Esophagus squamous epithelium (tissue), 5 donors: ENCODE measurements around the gene PAIP1. TPM values are rescaled to one million over a fixed set of nuclear protein-coding genes. Genes with fewer than 3 reads are reported as not detected.

ENCODE experiments used
- DNase-seq: peaks from one replicate; lab custom pipeline; 2025; lab: John Stamatoyannopoulos, UW
- H3K27ac ChIP-seq, 4 donors: fragments of 200-600 bp; sonication (generic); one replicate each; pipeline ENCODE4 v1.5.1; 2016 to 2019; ENCODE audit warnings: mild to moderate bottlenecking in 1 of 4
- H3K27me3 ChIP-seq, 4 donors: fragments of 200-600 bp; sonication (generic); 1 replicate in 3 of 4; 2 replicates in 1 of 4; pipeline versions ENCODE4 v1.5.1 to v1.6.0; 2017 to 2021; ENCODE audit warnings: antibody characterized with exemption in 1 of 4
- H3K36me3 ChIP-seq, 3 donors: fragments of 200-600 bp; sonication (generic); one replicate each; pipeline ENCODE4 v1.5.1; 2016 to 2019
- H3K4me1 ChIP-seq, 3 donors: fragments of 200-600 bp; sonication (generic); one replicate each; pipeline ENCODE4 v1.5.1; 2017 to 2019
- H3K4me3 ChIP-seq, 4 donors: fragments of 200-600 bp; sonication (generic); 1 replicate in 3 of 4; 2 replicates in 1 of 4; pipeline ENCODE4 v1.5.1; 2016 to 2019; ENCODE audit warnings: mild to moderate bottlenecking in 2 of 4, moderate library complexity in 1 of 4
- H3K9me3 ChIP-seq, 3 donors: fragments of 200-600 bp; sonication (generic); one replicate each; pipeline ENCODE4 v1.5.1; 2016 to 2019
- CTCF ChIP-seq, 6 experiments: fragments of 450-650 bp in 4 of 6; fragments of 200-600 bp in 2 of 6; sonication (generic) in 2 of 6; IDR thresholded peaks; one replicate each; pipeline ENCODE4 v1.5.1; 2016 to 2019; ENCODE audit warnings: antibody characterized with exemption in 6 of 6, mild to moderate bottlenecking in 4 of 6, moderate library complexity in 4 of 6
- POLR2A ChIP-seq, 4 donors: fragments of 450-650 bp; IDR thresholded peaks; one replicate each; pipeline ENCODE4 v1.6.1; 2017; ENCODE audit warnings: antibody characterized with exemption in 4 of 4, mild to moderate bottlenecking in 4 of 4, moderate library complexity in 3 of 4
- WGBS, 2 donors: methylation state at CpG; one replicate each; pipeline ENCODE4 v1.1.5; 2018; 5-methylcytosine and 5-hydroxymethylcytosine counted together
- intact Hi-C: fragments of 100-400 bp; cut with DNase I; formaldehyde crosslinking; loops from one replicate; pipeline ENCODE4 v1.15.0; 2022
- total RNA-seq, 4 donors: library from RNA; depleted of rRNA; stranded (reverse); fragments of >200 nt; gene quantifications; one replicate each; pipeline ENCODE4 v1.1.0, GENCODE V29; 2016
- donor health status: DM: yes; HTN: yes; CAD: no.

PAIP1 gene
- total RNA-seq, 4 donors from 2014 or later, result 27.7 to 61.4 (median 51.3) TPM

GRCh38 chr5:43570450-43571158 lies 13.7 kb upstream of the PAIP1 start:
- peaks cover 0 to 6% (median 0%) of the 10 kb centered on the region in 3 donors for H3K4me1 ChIP-seq
- H3K4me3 ChIP-seq, result no peak overlapping the region
- no peak for DNase-seq
- intact Hi-C loops, result no loop called here
- no peaks in the 10 kb centered on the region for H3K9me3 ChIP-seq
- TF ChIP-seq POLR2A (IDR thresholded peaks at IDR 0.05), result no peak
- no peak for TF ChIP-seq CTCF (IDR thresholded peaks at IDR 0.05)
- no peaks in the 10 kb centered on the region for H3K36me3 ChIP-seq
- peak overlapping the region in 2 of 4 donors; percentile 15 to 23 for H3K27ac ChIP-seq
- H3K27me3 ChIP-seq, result no peaks in the 10 kb centered on the region
- 84 to 91% methylated on average over 7 to 8 of the region's 8 CpGs for WGBS, 2 donors

GRCh38 chr5:43569236-43569746 lies 12.4 kb upstream of the PAIP1 start:
- no peak overlapping the region for H3K27ac ChIP-seq
- 81% methylated on average over 4 of the region's 4 CpGs for WGBS, 2 donors
- TF ChIP-seq CTCF (IDR thresholded peaks at IDR 0.05) (no peak), POLR2A (IDR thresholded peaks at IDR 0.05) (no peak)
- intact Hi-C loops, result no loop called here
- H3K27me3 ChIP-seq, result no peaks in the 10 kb centered on the region
- H3K9me3 ChIP-seq, result no peaks in the 10 kb centered on the region
- H3K36me3 ChIP-seq, result no peaks in the 10 kb centered on the region
- DNase-seq, result no peak
- peaks cover 0 to 6% (median 0%) of the 10 kb centered on the region in 3 donors for H3K4me1 ChIP-seq
- H3K4me3 ChIP-seq, result no peak overlapping the region

- Histone ChIP-seq H3K36me3 (no peaks in the 10 kb centered on the region), H3K4me1 (peaks cover 0 to 6% (median 0%) of the 10 kb centered on the region in 3 donors), H3K4me3 (no peak overlapping the region), H3K9me3 (no peaks in the 10 kb centered on the region), H3K27ac (no peak overlapping the region), H3K27me3 (no peaks in the 10 kb centered on the region)
- intact Hi-C loops, result no loop called here
- DNase-seq, result no peak
- WGBS, 2 donors, result 79 to 80% methylated on average over 3 of the region's 3 CpGs
- TF ChIP-seq CTCF (IDR thresholded peaks at IDR 0.05) (no peak), POLR2A (IDR thresholded peaks at IDR 0.05) (no peak)
These were observed 11.1 kb upstream of the PAIP1 start for GRCh38 chr5:43567967-43568366.

- Histone ChIP-seq H3K4me1 (no peaks in the 10 kb centered on the region), H3K27ac (no peak overlapping the region), H3K36me3 (no peaks in the 10 kb centered on the region), H3K9me3 (no peaks in the 10 kb centered on the region), H3K27me3 (no peaks in the 10 kb centered on the region), H3K4me3 (no peak overlapping the region)
- TF ChIP-seq POLR2A (IDR thresholded peaks at IDR 0.05) (no peak), CTCF (IDR thresholded peaks at IDR 0.05) (no peak)
- DNase-seq, result no peak
- intact Hi-C loops, result no loop called here
- 83 to 86% methylated on average over 4 to 5 of the region's 5 CpGs for WGBS, 2 donors
These were observed 8.2 kb upstream of the PAIP1 start for GRCh38 chr5:43565043-43565442.

GRCh38 chr5:43564289-43564850 lies 7.5 kb upstream of the PAIP1 start:
- WGBS, 2 donors, result 51 to 52% methylated on average over 5 of the region's 5 CpGs
- no peak overlapping the region for H3K4me3 ChIP-seq
- no peaks in the 10 kb centered on the region for H3K9me3 ChIP-seq
- no peaks in the 10 kb centered on the region for H3K4me1 ChIP-seq
- DNase-seq, result no peak
- H3K27ac ChIP-seq, result no peak overlapping the region
- no peaks in the 10 kb centered on the region for H3K36me3 ChIP-seq
- TF ChIP-seq POLR2A (IDR thresholded peaks at IDR 0.05), result no peak
- TF ChIP-seq CTCF (IDR thresholded peaks at IDR 0.05), result no peak
- no peaks in the 10 kb centered on the region for H3K27me3 ChIP-seq
- intact Hi-C loops, result no loop called here
